ENCODE data around the gene CTDP1. TPM values are rescaled to one million over a fixed set of nuclear protein-coding genes. Genes with fewer than 3 reads are reported as not detected.

CTDP1 gene
- total RNA-seq, 1 experiment from 2014 or later = 33.7 TPM

GRCh38 chr18:79800371-79801180 lies 121.0 kb downstream of the CTDP1 start:
- Mint-ChIP-seq H3K4me3 (no peak overlapping the region), H3K9me3 (peaks cover 3% of the 10 kb centered on the region in 2 experiments; a peak in 2 of 5 replicates), H3K27me3 (ENCODE audit: low read depth) (peaks cover 56% of the 10 kb centered on the region), H3K4me1 (peaks cover 13 to 15% of the 10 kb centered on the region in 2 experiments), H3K36me3 (ENCODE audit: insufficient read depth in 1 of 3, low read depth in 3 of 3) (no peaks in the 10 kb centered on the region), H3K27ac (no peak overlapping the region)
- no peak overlapping the region for H2AK5ac ChIP-seq (ENCODE audit: insufficient read length, low read length)
- H2BK120ac ChIP-seq (ENCODE audit: low read depth, low read length, poor library complexity, severe bottlenecking) = no peak overlapping the region
- DNase-seq = no peak
- H3K56ac ChIP-seq (ENCODE audit: insufficient read length, low read depth, low read length) = no peak overlapping the region
- H3K18ac ChIP-seq (ENCODE audit: insufficient read length, low read depth, low read length) = no peak overlapping the region
- H3K14ac ChIP-seq (ENCODE audit: insufficient read depth, low read length) = no peak overlapping the region
- H3K79me2 ChIP-seq (ENCODE audit: insufficient read depth, low read length) = no peaks in the 10 kb centered on the region
- no peak overlapping the region for H3T11ph ChIP-seq (ENCODE audit: low read length)
- no CpG with 5 or more reads among the region's 39 CpGs for WGBS (ENCODE audit: extremely low coverage, insufficient read length, low lambda C conversion rate)
- no peak overlapping the region for H2BK5ac ChIP-seq (ENCODE audit: insufficient read length, low read length)
- H4K20me1 ChIP-seq (ENCODE audit: control insufficient read depth, insufficient read depth, insufficient read length) = no peaks in the 10 kb centered on the region
- H3K23me2 ChIP-seq (ENCODE audit: insufficient read length, low read depth, low read length, poor library complexity, severe bottlenecking) = peaks cover 3% of the 10 kb centered on the region
- no peak overlapping the region for H3K23ac ChIP-seq (ENCODE audit: insufficient read length, low read depth, low read length)
- no peak overlapping the region for H4K91ac ChIP-seq (ENCODE audit: insufficient read length, low read depth, low read length)
- H3K9ac ChIP-seq (ENCODE audit: extremely low read depth, insufficient read length, low read length) = no peak overlapping the region
- no peak for TF ChIP-seq CTCF (conservative IDR thresholded peaks at IDR 0.05)
- no peaks in the 10 kb centered on the region for H3K79me1 ChIP-seq (ENCODE audit: insufficient read depth, low read depth, low read length, poor library complexity, severe bottlenecking)
- H3K4me1 ChIP-seq (ENCODE audit: insufficient read depth, low read length) = no peaks in the 10 kb centered on the region; the same call in 1 of the 2 replicates
- no peak overlapping the region for H2BK15ac ChIP-seq (ENCODE audit: low read depth, low read length)
- H2BK12ac ChIP-seq (ENCODE audit: insufficient read length, low read depth, low read length) = no peak overlapping the region
- no peak overlapping the region for H4K5ac ChIP-seq (ENCODE audit: insufficient read length, low read depth, low read length)
- H3K4ac ChIP-seq (ENCODE audit: low read depth, low read length) = no peak overlapping the region
- H2AFZ ChIP-seq (ENCODE audit: low read length) = no peak overlapping the region
- H3K27me3 ChIP-seq (ENCODE audit: insufficient read depth, low read length) = peaks cover 26% of the 10 kb centered on the region; the same call in 1 of the 2 replicates
- H4K8ac ChIP-seq (replicated peaks; ENCODE audit: insufficient read length, low read depth, low read length) = no peak overlapping the region
- no peak overlapping the region for H3K4me2 ChIP-seq (ENCODE audit: insufficient read depth, insufficient read length, low read length)
- no peaks in the 10 kb centered on the region for H3K9me3 ChIP-seq (ENCODE audit: control insufficient read depth, low read depth, low read length)
- no peak overlapping the region for H2BK20ac ChIP-seq (ENCODE audit: low read depth, low read length, poor library complexity, severe bottlenecking)
- no peak overlapping the region for H3K27ac ChIP-seq (ENCODE audit: insufficient read length, low read depth, low read length)

Measured in H9 (cell line).